ENCODE data around the gene SKIC2.

The SKIC2 gene

DNA sequence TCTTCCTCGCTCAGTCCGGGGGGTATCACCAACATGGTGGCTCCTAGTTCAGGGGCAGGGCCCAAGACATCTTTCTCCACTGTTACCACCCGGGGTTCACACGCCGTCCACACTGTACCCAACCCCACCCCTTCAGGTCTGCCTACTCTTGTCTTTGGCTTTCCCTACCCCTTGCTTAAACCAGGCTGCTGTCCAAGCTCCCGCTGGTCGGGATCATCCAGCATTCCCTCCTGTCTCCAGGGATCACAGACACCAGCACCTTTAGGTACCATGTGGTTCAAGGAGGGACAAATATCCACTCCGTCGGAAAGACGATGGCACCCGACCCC lies 599 bp upstream of the SKIC2 start:
- ChIA-PET CTCF (interaction anchor here (1.1 to 2.5 kb wide), 5 partner anchors 8 to 160 kb away, joined by 3 to 8 read pairs (median 5); partner anchors contain the start of gene CFB), POLR2A (interaction anchor here (2.4 kb wide), 1 partner anchor 13 kb away, joined by 15 read pairs; the partner anchor contains the start of gene DXO)
- DNase-seq (ENCODE audit: extremely low spot score), result no peak
- no peak for TF ChIP-seq CTCF (IDR thresholded peaks at IDR 0.05; ENCODE audit: control extremely low read depth, extremely low read depth, low read depth, missing control alignments)

DNA sequence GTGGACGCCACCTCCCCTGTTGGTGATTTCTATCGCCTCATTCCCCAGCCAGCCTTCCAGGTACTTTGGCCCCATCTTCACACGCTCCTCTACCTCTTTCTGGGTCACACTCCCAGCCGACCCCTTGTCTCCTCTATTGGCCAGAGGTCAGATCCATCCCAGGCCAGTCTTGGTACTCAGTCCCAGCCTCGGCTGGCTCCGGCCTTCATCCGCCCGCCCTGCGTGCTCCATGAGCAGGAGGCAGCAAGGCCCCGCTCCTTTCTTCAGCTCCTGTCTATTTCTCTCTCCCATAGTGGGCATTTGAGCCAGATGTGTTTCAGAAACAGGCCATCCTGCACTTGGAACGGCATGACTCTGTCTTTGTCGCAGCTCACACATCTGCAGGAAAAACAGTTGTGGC lies 2.6 kb downstream of the SKIC2 start:
- no peak for DNase-seq (ENCODE audit: extremely low spot score)
- POLR2A ChIA-PET, result no interaction called here
- no peak for TF ChIP-seq CTCF (IDR thresholded peaks at IDR 0.05; ENCODE audit: control extremely low read depth, extremely low read depth, low read depth, missing control alignments)
- CTCF ChIA-PET, result interaction anchor here (1.1 kb wide), 1 partner anchor 9 kb away, joined by 4 read pairs; no protein-coding TSS in a partner anchor

- CTCF ChIA-PET, result no interaction called here
Observed at GRCh38 chr6:31963921-31964320, 4.9 kb downstream of the SKIC2 start.

DNA sequence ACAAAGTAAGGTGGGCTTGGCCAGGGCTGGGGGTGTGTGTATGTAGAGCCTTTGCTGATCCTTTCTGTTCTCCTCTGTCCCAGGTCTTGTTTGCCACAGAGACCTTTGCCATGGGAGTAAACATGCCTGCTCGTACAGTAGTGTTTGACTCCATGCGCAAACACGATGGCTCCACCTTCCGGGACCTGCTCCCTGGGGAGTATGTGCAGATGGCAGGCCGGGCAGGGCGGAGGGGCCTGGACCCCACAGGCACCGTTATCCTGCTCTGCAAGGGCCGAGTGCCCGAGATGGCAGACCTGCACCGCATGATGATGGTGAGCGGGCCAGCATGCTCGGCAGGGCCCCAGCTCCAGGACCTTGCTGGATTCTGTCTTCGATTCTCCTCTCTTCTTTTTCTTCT lies 6.7 kb downstream of the SKIC2 start:
- ChIA-PET POLR2A (no interaction called here), CTCF (interaction anchor here (1.5 to 1.6 kb wide), 2 partner anchors 9 to 14 kb away, joined by 3 to 6 read pairs; no protein-coding TSS in a partner anchor)
- no peak for TF ChIP-seq CTCF (IDR thresholded peaks at IDR 0.05; ENCODE audit: control extremely low read depth, extremely low read depth, low read depth, missing control alignments)
- no peak for DNase-seq (ENCODE audit: extremely low spot score)

More at GRCh38 chr6:31963921-31964320, 4.9 kb downstream of the SKIC2 start:
- no peak for DNase-seq (ENCODE audit: extremely low spot score)
- TF ChIP-seq CTCF (IDR thresholded peaks at IDR 0.05; ENCODE audit: control extremely low read depth, extremely low read depth, low read depth, missing control alignments), result no peak
- POLR2A ChIA-PET, result no interaction called here

DNA sequence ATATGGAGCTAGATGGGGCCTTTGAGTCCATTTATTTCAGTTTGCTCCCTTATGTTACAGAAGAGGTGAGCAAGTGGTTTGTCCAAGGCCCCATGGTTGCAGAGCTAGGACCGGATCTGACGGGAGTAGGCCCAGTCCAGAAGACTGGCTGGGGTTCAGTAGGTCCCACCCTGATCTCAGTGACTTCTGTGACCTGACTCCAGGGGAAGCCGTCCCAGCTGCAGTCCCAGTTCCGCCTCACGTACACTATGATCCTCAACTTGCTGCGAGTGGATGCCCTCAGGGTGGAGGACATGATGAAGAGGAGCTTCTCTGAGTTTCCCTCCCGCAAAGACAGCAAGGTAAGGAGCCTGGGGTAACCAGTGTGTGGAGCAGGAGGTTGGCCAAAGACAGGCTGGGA lies 7.5 kb downstream of the SKIC2 start:
- no peak for DNase-seq (ENCODE audit: extremely low spot score)
- ChIA-PET CTCF (interaction anchor here (1.2 to 2.8 kb wide), 3 partner anchors 8 to 14 kb away, joined by 4 to 6 read pairs (median 6); no protein-coding TSS in a partner anchor), POLR2A (interaction anchor here (1.2 kb wide), 1 partner anchor 391 kb away, joined by 3 read pairs; the partner anchor contains the start of gene TNF)
- TF ChIP-seq CTCF (IDR thresholded peaks at IDR 0.05; ENCODE audit: control extremely low read depth, extremely low read depth, low read depth, missing control alignments), result no peak

- ChIA-PET CTCF (interaction anchor here (1.2 to 2.8 kb wide), 3 partner anchors 7 to 15 kb away, joined by 4 to 6 read pairs (median 6); no protein-coding TSS in a partner anchor), POLR2A (interaction anchor here (0.5 to 1.2 kb wide), 2 partner anchors 41 to 392 kb away, joined by 3 to 4 read pairs; partner anchors contain the start of gene TNF)
- no peak for TF ChIP-seq CTCF (IDR thresholded peaks at IDR 0.05; ENCODE audit: control extremely low read depth, extremely low read depth, low read depth, missing control alignments)
- DNase-seq (ENCODE audit: extremely low spot score), result no peak
Observed at GRCh38 chr6:31966997-31967925, 8.3 kb downstream of the SKIC2 start.
